ENCODE measurements around the gene THNSL1.
"Not testable (repeated sequence)": the region's sequence is repeated elsewhere in the genome, so short reads cannot be mapped to it uniquely, and the experiment has no call there.

Gene THNSL1

GRCh38 chr10:24995072-24995471 lies 21.3 kb upstream of the THNSL1 start:
- DNase-seq (ENCODE audit: low read depth), result no peak

- DNase-seq (ENCODE audit: low read depth), result no peak
Observed at GRCh38 chr10:24998044-24998443, 18.4 kb upstream of the THNSL1 start.

GRCh38 chr10:25011591-25011990 lies 4.8 kb upstream of the THNSL1 start:
- not testable (repeated sequence) for DNase-seq (ENCODE audit: low read depth)

DNA sequence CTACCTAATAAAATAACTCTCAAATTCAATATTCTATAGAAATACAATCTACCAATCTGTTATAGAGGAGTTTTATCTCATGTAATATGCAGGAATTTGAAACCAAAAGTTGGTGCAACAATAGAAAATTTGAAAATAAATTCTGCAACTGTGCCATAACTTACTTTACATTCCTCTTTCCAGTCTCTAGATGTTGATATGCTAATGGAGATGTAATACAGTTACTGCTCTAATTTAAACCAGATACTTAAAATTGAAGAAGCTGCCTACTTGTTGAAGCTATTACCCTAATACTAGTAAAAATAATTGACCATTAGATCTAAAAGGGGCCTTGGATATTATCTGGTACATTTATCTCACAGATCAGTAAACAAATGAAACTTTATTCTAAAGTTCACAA lies 1.8 kb upstream of the THNSL1 start:
- no peak for DNase-seq (ENCODE audit: low read depth)

- peak; percentile 67 for DNase-seq (ENCODE audit: low read depth)
Observed at GRCh38 chr10:25015828-25016375, 510 bp upstream of the THNSL1 start, which contains the start of gene ENKUR. Gene ENKUR (minus strand): TSS chr10:25016158. CDS start chr10:25015936, 222 bp downstream.

DNA sequence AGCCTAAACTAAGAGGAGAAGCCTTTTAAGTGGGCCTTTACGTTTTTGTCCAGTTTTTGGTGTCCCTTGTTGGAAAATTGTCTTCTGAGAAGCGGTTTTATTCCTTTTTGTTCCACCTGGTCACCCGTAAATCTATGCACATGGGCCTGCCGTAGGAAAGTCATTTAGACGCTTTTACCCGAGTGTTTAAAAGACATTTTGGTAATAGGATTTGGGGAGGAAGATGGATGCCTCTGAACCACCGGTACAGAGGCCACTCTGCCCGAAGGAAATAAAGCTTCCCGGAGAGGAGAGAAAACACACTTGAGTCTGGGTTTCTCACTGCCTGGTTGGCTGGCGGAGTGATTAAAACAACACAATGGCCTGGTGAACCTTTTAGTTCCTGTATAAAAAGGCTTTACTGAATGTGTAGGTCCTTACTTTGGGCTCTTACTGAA lies 760 bp downstream of the THNSL1 start:
- DNase-seq (ENCODE audit: low read depth), result no peak

- DNase-seq (ENCODE audit: low read depth), result no peak
Observed at GRCh38 chr10:25017661-25018060, 1.2 kb downstream of the THNSL1 start.

DNA sequence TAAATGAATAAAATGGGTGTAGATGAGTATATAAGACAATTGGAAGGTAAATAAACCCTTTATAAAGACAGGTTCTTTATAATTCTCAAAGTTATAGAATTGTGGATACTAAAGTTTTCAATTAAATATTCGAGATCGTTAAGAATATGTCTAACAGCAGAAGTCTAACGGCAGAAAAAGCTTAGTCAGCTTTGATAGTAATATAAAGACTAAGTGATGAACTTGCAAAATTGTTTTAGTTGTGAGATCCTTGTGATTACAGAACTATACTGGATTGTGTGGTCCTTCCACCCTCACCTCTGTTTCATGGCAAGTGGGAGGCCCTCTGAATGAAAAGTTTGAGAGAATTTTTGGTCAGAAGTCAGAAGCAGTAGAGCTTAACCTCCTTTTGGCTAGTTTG lies 2.3 kb downstream of the THNSL1 start:
- no peak for DNase-seq (ENCODE audit: low read depth)

- no peak for DNase-seq (ENCODE audit: low read depth)
Observed at GRCh38 chr10:25023278-25023677, 6.9 kb downstream of the THNSL1 start.

- DNase-seq (ENCODE audit: low read depth), result no peak
Observed at GRCh38 chr10:25024528-25024927, 8.1 kb downstream of the THNSL1 start.

DNA sequence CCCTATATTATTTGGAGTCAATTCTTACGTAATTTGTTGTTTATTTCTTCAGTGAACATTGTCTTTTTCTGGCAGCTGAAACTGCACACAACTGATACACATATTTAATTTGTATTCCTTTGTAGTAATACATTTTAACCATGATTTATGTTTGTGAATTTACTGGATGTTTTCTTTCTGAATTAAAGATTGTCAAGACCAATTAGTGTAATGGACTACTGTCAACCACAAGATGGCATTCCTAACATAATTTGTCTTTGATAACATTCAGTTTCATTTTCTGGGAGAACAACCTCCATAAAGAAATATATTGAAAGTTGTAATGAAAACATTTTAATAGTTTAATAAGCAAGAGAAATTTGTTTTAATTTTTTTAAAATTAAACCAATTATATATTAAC lies 10.1 kb downstream of the THNSL1 start:
- DNase-seq (ENCODE audit: low read depth), result no peak

DNA sequence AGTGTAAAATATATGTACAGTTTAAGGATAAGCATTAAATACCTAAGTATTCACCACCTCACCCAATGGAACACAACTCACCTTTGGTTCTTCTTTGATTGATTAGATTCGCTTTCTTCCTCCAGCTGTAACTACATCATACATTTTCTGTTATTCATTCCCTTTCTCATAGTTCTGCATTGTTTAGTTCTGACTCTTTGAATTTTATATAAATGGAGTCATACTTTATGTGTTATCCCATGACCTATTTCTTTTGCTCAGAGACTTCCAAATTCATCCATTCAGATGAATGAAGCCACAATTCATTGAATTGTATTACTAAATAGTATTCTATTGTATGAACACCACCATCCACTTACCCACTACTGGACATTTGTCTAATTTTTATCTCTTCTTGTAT lies 12.3 kb downstream of the THNSL1 start:
- DNase-seq (ENCODE audit: low read depth), result no peak

DNA sequence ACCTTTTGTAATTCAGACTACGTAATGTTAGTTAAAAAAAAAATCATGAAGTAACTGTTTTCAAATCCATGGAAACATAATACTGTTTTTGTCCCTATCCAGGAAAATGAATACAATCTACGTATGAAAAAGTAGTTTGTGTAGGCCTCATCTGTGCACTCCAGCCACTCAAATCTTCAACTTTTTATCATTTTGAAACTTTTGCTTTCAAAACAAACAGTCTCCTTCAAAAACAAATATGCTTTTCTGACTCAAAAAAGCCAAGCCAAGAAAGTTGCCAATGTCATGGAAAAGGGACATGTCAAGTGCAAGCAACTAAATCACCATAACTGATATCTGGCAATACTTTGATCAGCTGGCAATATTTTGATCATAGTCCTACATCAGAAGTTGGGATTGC lies 13.1 kb downstream of the THNSL1 start:
- DNase-seq (ENCODE audit: low read depth), result no peak

- DNase-seq (ENCODE audit: low read depth), result no peak
Observed at GRCh38 chr10:25036381-25036780, 20.0 kb downstream of the THNSL1 start.

DNA sequence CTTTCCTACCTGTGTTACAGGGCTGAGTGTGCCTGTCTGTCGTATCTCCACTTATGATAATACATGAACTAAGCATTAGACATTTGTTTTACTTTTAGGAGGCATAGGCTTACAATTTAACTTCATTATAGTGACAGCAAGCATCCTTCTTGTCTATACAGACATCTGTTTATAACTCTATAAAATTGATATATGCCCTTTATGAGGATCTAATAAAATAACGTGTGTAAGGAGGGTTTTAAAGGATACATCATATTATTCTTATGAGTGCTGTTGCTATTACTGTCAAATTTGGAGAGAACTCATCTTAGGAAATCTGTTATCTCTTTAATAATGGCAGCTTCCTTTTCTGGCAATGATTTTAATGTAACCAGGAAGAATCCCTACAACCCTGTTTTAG lies 21.9 kb downstream of the THNSL1 start:
- no peak for DNase-seq (ENCODE audit: low read depth)

DNA sequence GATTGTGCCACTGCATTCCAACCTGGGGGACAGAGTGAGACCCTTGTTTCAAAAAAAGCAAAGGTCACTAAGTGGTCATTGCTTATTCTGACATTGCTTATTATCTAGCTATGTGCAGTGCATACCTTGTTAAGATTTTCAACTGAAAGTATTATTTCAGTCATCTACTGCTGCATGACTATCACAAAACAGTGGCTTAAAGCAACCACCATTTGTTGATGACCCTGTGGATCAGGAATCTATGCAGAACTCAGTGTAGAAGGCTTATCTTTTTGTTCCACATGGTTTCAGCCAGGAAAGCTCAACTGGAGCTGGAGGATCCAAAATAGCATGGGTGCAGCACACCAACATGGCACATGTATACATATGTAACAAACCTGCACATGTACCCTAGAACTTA lies 23.1 kb downstream of the THNSL1 start:
- DNase-seq (ENCODE audit: low read depth), result no peak

DNA sequence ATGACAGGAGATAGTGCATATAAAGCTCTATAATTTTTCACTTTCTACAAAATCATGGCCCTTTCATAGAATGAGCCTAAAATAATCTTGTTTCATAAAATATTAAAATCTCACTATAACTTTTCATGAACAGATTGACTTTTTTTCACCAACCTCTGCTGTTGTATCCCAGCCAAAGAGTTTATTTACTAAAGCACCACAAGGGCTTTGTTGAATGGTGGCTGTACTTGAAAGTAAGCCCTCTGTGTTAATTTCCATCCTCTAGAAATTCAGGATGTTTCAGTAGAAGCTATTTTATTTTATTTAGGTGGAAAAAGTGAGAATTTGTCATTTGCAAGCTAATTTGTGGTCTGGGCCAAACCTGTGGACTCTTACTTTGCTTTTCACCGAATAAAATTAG lies 30.2 kb downstream of the THNSL1 start:
- DNase-seq (ENCODE audit: low read depth), result no peak

DNA sequence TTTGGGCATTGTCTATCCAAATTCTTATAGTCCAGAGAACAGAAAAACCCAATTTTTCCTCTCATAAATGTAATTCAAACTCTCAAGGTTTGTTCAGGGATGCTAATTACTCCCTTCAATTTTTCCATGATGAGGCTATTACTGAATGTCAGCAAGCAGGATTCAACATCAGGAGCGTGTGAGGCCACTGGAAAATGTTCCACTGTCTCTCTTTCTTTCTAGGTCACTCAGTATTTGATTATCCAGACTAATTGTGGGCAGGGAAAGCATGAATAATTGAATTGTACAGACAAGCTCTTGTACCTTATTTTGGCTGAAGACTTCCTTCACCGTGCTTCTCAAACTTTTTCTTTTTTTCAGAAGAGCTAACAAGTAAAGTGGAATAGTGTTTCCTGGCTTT lies 30.7 kb downstream of the THNSL1 start:
- no peak for DNase-seq (ENCODE audit: low read depth)

DNA sequence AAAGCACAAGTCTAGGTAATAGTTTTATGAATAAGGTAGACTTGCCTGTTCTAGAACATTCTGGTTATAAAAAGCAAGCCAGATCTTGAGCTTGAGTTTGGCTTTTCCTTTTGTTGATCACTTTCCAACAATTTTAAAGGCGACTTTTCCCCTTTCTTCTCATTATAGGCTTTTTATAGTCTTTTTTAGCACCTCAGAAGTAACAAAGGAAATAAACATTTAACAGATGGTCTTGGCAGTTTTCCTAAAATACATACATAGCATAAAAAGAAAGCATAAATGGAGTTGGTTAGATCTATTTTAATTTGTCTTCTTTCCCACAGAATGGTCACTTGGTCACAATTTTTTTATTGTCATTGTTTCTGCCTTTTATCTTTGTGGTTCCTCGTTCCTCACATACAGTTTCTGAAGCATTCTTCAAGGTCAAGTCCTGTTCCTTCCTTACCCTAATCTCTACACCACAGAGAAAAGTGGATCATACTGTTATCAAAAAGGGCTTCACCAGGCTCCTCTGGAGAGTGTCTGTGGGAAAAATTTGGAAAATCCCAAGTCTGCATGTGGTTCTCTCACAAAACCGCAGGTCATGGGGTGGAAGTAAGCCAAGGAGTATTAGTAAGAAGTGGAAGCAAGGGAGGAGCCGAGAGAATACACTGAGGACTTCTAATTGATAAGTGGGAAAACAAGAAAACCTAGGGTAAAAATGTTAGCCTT lies 31.3 kb downstream of the THNSL1 start:
- DNase-seq (ENCODE audit: low read depth), result peak; percentile 48

DNA sequence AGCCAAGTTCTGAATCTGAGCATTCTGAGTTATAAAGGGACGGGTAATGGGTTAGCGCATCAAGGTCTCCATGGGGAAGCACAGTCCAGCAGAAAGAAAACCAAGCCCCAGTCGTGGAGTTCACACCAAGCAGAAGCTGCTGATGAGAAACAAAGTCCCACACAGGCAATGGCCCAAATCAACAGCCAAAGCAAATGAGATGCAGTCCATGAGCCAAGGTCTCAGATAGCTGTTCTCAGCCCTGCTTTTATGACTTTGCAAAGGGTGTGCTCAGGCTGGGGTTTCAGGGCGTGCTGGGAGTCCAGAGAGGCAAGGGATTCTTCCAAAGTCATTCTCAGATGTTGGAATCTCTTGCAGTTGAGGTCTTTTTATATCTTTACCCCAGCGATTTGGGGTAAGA lies 32.0 kb downstream of the THNSL1 start:
- no peak for DNase-seq (ENCODE audit: low read depth)

DNA sequence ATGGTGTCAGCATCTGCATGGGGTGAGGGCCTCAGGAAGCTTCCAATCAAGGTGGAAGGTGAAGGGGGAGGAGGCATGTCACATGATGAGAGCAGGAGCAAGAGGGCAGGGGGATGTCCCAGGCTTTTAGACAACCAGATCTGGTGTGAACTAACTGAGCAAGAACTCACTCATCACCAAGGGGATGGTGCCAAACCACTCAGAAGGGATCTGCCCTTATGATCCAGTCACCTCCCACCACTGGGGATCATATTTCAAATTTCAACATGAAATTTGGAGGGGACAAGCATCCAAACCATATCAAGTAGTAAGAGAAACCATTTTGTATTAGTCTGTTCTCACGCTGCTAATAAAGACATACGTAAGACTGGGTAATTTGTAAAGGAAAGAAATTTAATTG lies 33.6 kb downstream of the THNSL1 start:
- no peak for DNase-seq (ENCODE audit: low read depth)

DNA sequence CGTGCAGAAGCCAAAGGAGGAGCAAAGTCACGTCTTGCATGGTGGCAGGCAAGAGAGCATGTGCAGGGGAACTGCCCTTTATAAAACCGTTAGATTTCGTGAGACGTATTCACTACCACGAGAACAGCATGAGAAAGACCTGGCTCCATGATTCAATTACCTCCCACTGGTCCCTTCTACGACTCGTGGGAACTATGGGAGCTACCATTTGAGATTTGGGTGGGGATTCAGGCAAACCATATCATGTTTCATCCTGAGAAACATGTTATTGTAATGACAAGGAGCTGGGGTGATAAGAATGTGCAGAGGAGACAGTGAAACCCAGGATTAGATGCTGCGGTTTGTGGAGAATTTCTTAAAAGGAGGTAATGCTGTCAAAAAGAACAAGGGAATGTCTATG lies 34.0 kb downstream of the THNSL1 start:
- no peak for DNase-seq (ENCODE audit: low read depth)

- DNase-seq (ENCODE audit: low read depth), result no peak
Observed at GRCh38 chr10:25052012-25052411, 35.6 kb downstream of the THNSL1 start.

GRCh38 chr10:25056726-25057125 lies 40.3 kb downstream of the THNSL1 start:
- no peak for DNase-seq (ENCODE audit: low read depth)

All from HS-5 (cell line).